ENCODE results near the gene CCDC136.

DNA sequence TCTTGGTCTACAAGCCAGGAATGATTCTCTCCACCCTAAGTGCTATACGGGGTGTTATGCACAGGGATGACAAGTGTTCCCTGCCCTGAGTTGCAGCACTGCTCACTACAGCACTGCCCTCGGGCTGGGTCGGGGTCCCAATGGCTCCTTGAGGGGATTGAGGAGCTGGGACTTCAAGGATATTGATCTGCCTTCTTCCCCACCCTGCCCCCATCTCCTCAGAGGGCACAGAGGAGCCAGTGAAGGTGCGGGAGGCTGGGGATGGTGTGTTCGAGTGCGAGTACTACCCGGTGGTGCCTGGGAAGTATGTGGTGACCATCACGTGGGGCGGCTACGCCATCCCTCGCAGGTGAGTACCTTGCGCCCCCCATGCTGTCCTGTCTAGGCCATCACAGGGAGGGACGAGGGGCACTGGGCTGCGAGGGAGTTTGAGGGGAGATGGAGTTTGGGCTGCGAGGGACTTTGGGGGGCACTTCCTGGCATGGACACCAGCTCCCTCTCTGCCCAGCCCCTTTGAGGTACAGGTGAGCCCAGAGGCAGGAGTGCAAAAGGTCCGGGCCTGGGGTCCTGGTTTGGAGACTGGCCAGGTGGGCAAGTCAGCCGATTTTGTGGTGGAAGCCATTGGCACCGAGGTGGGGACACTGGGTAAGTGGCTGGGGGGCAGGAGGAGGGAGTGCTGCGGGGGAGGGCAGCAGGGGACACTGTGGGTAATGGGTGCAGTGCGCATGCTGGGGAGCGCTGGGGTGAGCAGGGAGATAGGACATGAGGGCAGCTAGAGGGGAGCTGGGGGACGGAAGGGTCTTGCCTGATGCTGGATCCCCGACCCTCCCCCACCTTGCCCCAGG lies 48.8 kb downstream of the CCDC136 start:
- TF ChIP-seq, protein P1, sequence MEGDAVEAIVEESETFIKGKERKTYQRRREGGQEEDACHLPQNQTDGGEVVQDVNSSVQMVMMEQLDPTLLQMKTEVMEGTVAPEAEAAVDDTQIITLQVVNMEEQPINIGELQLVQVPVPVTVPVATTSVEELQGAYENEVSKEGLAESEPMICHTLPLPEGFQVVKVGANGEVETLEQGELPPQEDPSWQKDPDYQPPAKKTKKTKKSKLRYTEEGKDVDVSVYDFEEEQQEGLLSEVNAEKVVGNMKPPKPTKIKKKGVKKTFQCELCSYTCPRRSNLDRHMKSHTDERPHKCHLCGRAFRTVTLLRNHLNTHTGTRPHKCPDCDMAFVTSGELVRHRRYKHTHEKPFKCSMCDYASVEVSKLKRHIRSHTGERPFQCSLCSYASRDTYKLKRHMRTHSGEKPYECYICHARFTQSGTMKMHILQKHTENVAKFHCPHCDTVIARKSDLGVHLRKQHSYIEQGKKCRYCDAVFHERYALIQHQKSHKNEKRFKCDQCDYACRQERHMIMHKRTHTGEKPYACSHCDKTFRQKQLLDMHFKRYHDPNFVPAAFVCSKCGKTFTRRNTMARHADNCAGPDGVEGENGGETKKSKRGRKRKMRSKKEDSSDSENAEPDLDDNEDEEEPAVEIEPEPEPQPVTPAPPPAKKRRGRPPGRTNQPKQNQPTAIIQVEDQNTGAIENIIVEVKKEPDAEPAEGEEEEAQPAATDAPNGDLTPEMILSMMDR (IDR thresholded peaks at IDR 0.05 in 8 of 11, conservative IDR thresholded peaks at IDR 0.05 in 3 of 11) = no peak
- TF ChIP-seq POLR2A (IDR thresholded peaks at IDR 0.05) (no peak), POLR2AphosphoS5 (IDR thresholded peaks at IDR 0.05) (no peak)
